Activated T-cell treated with anti-CD3 and anti-CD28 coated beads, Interleukin-2, amount 50 U/mL, for 4 hours (primary cell): ENCODE results near the gene TIMM10B. TPM values are rescaled to one million over a fixed set of nuclear protein-coding genes. Genes with fewer than 3 reads are reported as not detected.

ENCODE experiments used
- ATAC-seq, 2 donors: fragments of 200-7000 bp; cut with Tn5 transposase; one replicate each; pipeline ENCODE4 v1.10.0; 2021
- DNase-seq: peaks from one replicate; pipeline ENCODE4 v3.0.0-alpha.2; 2020
- H3K27me3 Mint-ChIP-seq: one replicate; pipeline ENCODE4 v1.8.0; 2021; ENCODE audit warnings: low read depth, mixed read lengths
- H3K36me3 Mint-ChIP-seq: one replicate; pipeline ENCODE4 v1.8.0; 2022; ENCODE audit warnings: mixed read lengths; ENCODE audit not compliant: insufficient read depth
- H3K4me1 Mint-ChIP-seq: one replicate; pipeline ENCODE4 v1.8.0; 2021; ENCODE audit warnings: low read depth, mixed read lengths
- H3K4me3 Mint-ChIP-seq: one replicate; pipeline ENCODE4 v1.8.0; 2021; ENCODE audit warnings: mild to moderate bottlenecking, moderate library complexity, mixed read lengths
- H3K9me3 Mint-ChIP-seq: one replicate; pipeline ENCODE4 v1.8.0; 2021; ENCODE audit warnings: mixed read lengths
- total RNA-seq, 3 donors: library from RNA; stranded (reverse); gene quantifications; one replicate each; pipeline ENCODE4 v1.2.1, GENCODE V29; 2021

TIMM10B gene, protein sequence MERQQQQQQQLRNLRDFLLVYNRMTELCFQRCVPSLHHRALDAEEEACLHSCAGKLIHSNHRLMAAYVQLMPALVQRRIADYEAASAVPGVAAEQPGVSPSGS
- total RNA-seq, result 10 to 100 TPM; 45.4 to 48.5 (median 48.1) TPM

DNA sequence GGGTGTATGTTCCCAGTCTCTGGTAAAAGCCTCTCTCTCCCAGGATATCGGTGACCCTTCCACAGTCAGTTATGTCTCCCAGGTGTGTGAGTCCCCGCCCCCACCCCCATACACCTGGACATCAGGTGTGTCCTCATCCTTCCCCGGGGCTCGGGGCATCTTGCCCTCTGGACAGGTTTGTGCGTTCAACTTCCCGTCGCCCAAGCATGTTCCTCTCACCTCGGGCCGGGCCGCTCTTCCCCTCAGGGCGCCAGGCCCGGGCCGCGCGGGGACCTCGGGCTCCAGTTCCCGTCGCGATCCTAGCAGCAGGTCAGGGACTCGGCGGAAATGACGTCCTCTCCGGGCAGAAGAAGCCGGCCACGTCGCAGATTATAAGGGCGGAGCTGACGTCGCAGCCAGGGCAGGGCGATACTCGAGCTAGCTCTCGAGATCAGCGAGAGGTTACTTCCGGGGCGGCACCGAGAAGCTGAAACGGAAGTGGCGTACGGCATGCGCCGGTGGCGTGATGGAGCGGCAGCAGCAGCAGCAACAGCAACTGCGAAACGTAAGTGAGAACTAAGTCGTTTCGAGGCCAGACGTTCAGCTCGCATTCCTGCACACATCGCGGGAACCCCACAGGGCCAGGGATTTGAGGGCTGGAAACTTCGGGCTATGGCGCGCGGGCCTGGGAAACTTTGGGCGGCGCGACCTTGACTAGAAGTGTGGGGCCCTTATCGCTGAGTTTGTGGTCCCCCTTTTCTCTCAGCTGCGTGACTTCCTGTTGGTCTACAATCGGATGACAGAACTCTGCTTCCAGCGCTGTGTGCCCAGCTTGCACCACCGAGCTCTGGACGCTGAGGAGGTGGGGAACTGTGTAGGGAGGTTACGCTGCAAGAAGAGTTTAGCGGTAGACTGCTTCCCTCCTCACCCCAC is at the start of gene TIMM10B, which contains the start of gene ARFIP2:
TSS of gene TIMM10B (plus strand) at position 490 of the 912 bp plus-strand sequence. CDS start at position 506, 16 bp downstream.
TSS of gene ARFIP2 (minus strand) at position 320 of the 912 bp plus-strand sequence. CDS start 910 bp downstream, outside the sequence.
- H3K36me3 Mint-ChIP-seq, result peaks cover 25% of the 10 kb centered on the region
- DNase-seq (peak; percentile 94), ATAC-seq (peak; percentile 97 to 98)
- no peaks in the 10 kb centered on the region for H3K9me3 Mint-ChIP-seq
- H3K27me3 Mint-ChIP-seq, result no peaks in the 10 kb centered on the region
- H3K4me1 Mint-ChIP-seq, result peaks cover 31% of the 10 kb centered on the region
- H3K4me3 Mint-ChIP-seq, result peak within 1 kb of the TSS; percentile 86

DNA sequence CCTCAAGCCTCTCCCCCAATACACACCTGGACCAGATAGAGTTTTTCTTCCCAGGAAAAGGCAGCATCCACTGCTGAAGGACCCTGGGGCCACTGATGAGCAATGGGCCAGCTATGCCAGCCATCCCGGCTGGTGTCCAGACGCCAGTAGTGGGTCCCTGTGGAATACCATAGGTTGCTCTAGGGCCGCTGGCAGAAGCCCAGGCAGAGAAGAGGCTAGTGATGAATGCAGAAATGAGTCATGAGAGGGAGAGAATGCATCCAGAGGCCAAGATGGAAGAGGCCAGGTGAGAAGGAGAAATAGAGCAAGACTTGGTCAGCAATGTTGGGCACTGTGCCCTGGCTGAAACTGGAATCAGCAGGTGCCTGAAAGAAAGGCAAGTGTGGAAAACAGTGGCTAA is 49.4 kb upstream of the TIMM10B start:
- Mint-ChIP-seq H3K4me1 (no peaks in the 10 kb centered on the region), H3K9me3 (no peaks in the 10 kb centered on the region), H3K36me3 (no peaks in the 10 kb centered on the region), H3K27me3 (no peaks in the 10 kb centered on the region), H3K4me3 (no peak overlapping the region)
- DNase-seq (no peak), ATAC-seq (no peak)

- ATAC-seq (no peak), DNase-seq (no peak)
- H3K9me3 Mint-ChIP-seq, result no peaks in the 10 kb centered on the region
- no peaks in the 10 kb centered on the region for H3K36me3 Mint-ChIP-seq
- H3K4me3 Mint-ChIP-seq, result no peak overlapping the region
- H3K4me1 Mint-ChIP-seq, result no peaks in the 10 kb centered on the region
- no peaks in the 10 kb centered on the region for H3K27me3 Mint-ChIP-seq
Measured at GRCh38 chr11:6433998-6434660, 47.2 kb upstream of the TIMM10B start.

- no peaks in the 10 kb centered on the region for H3K36me3 Mint-ChIP-seq
- ATAC-seq, result no peak
- DNase-seq, result no peak
- no peaks in the 10 kb centered on the region for H3K9me3 Mint-ChIP-seq
- no peak overlapping the region for H3K4me3 Mint-ChIP-seq
- H3K27me3 Mint-ChIP-seq, result no peaks in the 10 kb centered on the region
- H3K4me1 Mint-ChIP-seq, result no peaks in the 10 kb centered on the region
Measured at GRCh38 chr11:6437423-6437822, 43.9 kb upstream of the TIMM10B start.

DNA sequence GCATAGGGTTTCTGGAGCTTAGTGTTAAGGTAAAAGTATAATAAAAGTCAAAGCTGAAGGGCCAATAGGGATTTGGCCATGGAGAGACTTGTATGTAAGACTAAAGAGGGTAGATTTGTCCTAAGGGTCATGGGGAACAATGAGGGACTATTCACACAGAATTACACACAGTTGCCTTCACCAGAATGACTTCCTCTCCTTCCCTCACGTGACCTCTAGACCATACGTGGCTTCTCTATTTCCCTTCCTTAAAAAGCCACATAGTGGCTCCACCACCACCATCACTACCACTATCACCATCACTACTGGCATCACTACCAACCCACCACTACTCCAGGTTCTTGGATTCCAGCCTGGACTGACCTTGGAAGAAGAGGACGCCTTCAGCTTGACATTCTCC is 43.3 kb upstream of the TIMM10B start:
- no peaks in the 10 kb centered on the region for H3K4me1 Mint-ChIP-seq
- no peak for DNase-seq
- H3K4me3 Mint-ChIP-seq, result no peak overlapping the region
- no peaks in the 10 kb centered on the region for H3K9me3 Mint-ChIP-seq
- H3K27me3 Mint-ChIP-seq, result no peaks in the 10 kb centered on the region
- H3K36me3 Mint-ChIP-seq, result no peaks in the 10 kb centered on the region
- no peak for ATAC-seq

GRCh38 chr11:6438979-6439571 is 42.2 kb upstream of the TIMM10B start:
- no peaks in the 10 kb centered on the region for H3K27me3 Mint-ChIP-seq
- H3K4me1 Mint-ChIP-seq, result no peaks in the 10 kb centered on the region
- H3K9me3 Mint-ChIP-seq, result no peaks in the 10 kb centered on the region
- peak; percentile 24 for DNase-seq
- no peaks in the 10 kb centered on the region for H3K36me3 Mint-ChIP-seq
- peak in 1 of 2 donors; percentile 29 for ATAC-seq
- H3K4me3 Mint-ChIP-seq, result no peak overlapping the region

- Mint-ChIP-seq H3K27me3 (no peaks in the 10 kb centered on the region), H3K4me1 (no peaks in the 10 kb centered on the region), H3K36me3 (no peaks in the 10 kb centered on the region), H3K9me3 (no peaks in the 10 kb centered on the region), H3K4me3 (no peak within 1 kb of the TSS)
- ATAC-seq (no peak), DNase-seq (no peak)
Measured at GRCh38 chr11:6440906-6441358, 40.4 kb upstream of the TIMM10B start, which contains the start of gene HPX. TSS of gene HPX (minus strand) at chr11:6440987. CDS start at chr11:6440963, 24 bp downstream.

DNA sequence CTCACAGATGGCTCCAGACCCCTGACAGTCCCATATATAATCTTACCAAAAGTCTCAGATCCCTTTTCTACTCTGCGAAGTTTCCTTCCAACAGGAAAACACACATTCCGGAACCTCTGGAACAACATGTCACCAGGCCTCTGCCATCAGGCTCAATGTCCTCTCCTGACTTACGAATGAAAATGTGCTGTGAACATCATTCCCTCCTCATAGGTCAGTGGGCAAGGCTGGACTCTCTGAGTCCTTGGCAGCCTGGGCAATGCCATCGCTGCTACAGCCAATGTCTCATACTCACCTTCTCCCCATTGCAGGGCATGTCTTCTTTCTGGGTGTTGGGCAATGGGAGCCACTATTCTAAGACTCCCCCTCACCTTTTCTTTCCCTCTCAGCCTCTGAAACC is 38.9 kb upstream of the TIMM10B start:
- Mint-ChIP-seq H3K9me3 (no peaks in the 10 kb centered on the region), H3K4me1 (no peaks in the 10 kb centered on the region), H3K36me3 (no peaks in the 10 kb centered on the region)

GRCh38 chr11:6443269-6444003 is 37.9 kb upstream of the TIMM10B start:
- DNase-seq, result peak; percentile 55
- Mint-ChIP-seq H3K9me3 (no peaks in the 10 kb centered on the region), H3K36me3 (no peaks in the 10 kb centered on the region), H3K4me1 (no peaks in the 10 kb centered on the region), H3K4me3 (no peak overlapping the region), H3K27me3 (no peaks in the 10 kb centered on the region)
- ATAC-seq, result peak; percentile 87 to 88

More for the DNA sequence above, 38.9 kb upstream of the TIMM10B start:
- no peak overlapping the region for H3K4me3 Mint-ChIP-seq
- ATAC-seq (no peak), DNase-seq (no peak)
- H3K27me3 Mint-ChIP-seq, result no peaks in the 10 kb centered on the region

- no peak overlapping the region for H3K4me3 Mint-ChIP-seq
Measured at GRCh38 chr11:6448574-6448973, 32.7 kb upstream of the TIMM10B start.

GRCh38 chr11:6452219-6452618 is 29.1 kb upstream of the TIMM10B start:
- H3K27me3 Mint-ChIP-seq, result no peaks in the 10 kb centered on the region
- no peak for ATAC-seq
- H3K4me1 Mint-ChIP-seq, result no peaks in the 10 kb centered on the region

More at GRCh38 chr11:6448574-6448973, 32.7 kb upstream of the TIMM10B start:
- H3K4me1 Mint-ChIP-seq, result no peaks in the 10 kb centered on the region
- DNase-seq (no peak), ATAC-seq (no peak)
- H3K36me3 Mint-ChIP-seq, result no peaks in the 10 kb centered on the region
- H3K9me3 Mint-ChIP-seq, result no peaks in the 10 kb centered on the region
- H3K27me3 Mint-ChIP-seq, result no peaks in the 10 kb centered on the region

GRCh38 chr11:6453152-6453551 is 28.1 kb upstream of the TIMM10B start:
- ATAC-seq, result no peak
- H3K36me3 Mint-ChIP-seq, result peaks cover 14% of the 10 kb centered on the region
- no peak overlapping the region for H3K4me3 Mint-ChIP-seq
- H3K4me1 Mint-ChIP-seq, result no peaks in the 10 kb centered on the region
- H3K27me3 Mint-ChIP-seq, result no peaks in the 10 kb centered on the region
- H3K9me3 Mint-ChIP-seq, result no peaks in the 10 kb centered on the region
- no peak for DNase-seq

More at GRCh38 chr11:6452219-6452618, 29.1 kb upstream of the TIMM10B start:
- peaks cover 14% of the 10 kb centered on the region for H3K36me3 Mint-ChIP-seq
- no peak overlapping the region for H3K4me3 Mint-ChIP-seq
- H3K9me3 Mint-ChIP-seq, result no peaks in the 10 kb centered on the region
- DNase-seq, result no peak

DNA sequence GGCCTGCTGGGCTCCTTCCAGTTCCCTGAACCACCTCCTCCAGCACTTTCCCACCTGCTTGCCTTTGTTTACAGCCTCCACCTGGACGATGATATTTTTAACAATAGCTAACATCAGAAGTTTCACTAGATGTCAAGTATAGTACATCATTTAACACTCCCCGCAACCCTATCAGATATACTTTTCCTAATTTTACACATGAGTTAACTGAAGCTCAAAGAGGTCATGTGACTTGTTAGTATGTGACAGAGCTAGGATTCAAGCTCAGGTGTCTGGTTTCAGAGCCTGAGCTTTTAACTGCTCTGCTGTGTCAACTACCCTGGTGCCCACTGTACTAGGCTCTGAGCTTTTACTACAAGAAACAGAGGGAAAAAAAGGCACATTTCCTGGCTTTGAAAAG is 26.2 kb upstream of the TIMM10B start:
- ATAC-seq (no peak), DNase-seq (no peak)
- H3K36me3 Mint-ChIP-seq, result peaks cover 14% of the 10 kb centered on the region
- no peaks in the 10 kb centered on the region for H3K27me3 Mint-ChIP-seq
- H3K4me1 Mint-ChIP-seq, result no peaks in the 10 kb centered on the region
- no peaks in the 10 kb centered on the region for H3K9me3 Mint-ChIP-seq
- H3K4me3 Mint-ChIP-seq, result no peak overlapping the region
